Gastroesophageal sphincter (tissue), 3 donors: Measurements from ENCODE around the gene MMADHC.

Experiments
- EP300 ChIP-seq: sonication (generic); formaldehyde crosslinking; IDR thresholded peaks from one replicate; pipeline ENCODE4 v1.6.1; 2017; ENCODE audit warnings: antibody characterized with exemption, mild to moderate bottlenecking
- TF ChIP-seq, protein P1 (sequence below), 4 experiments: fragments of 200-600 bp in 2 of 4; fragments of 450-650 bp in 2 of 4; sonication (generic) in 1 of 4; IDR thresholded peaks; one replicate each; pipeline ENCODE4 v1.5.1; 2017 to 2019; ENCODE audit warnings: antibody characterized with exemption in 4 of 4, mild to moderate bottlenecking in 2 of 4, moderate library complexity in 2 of 4

DNA sequence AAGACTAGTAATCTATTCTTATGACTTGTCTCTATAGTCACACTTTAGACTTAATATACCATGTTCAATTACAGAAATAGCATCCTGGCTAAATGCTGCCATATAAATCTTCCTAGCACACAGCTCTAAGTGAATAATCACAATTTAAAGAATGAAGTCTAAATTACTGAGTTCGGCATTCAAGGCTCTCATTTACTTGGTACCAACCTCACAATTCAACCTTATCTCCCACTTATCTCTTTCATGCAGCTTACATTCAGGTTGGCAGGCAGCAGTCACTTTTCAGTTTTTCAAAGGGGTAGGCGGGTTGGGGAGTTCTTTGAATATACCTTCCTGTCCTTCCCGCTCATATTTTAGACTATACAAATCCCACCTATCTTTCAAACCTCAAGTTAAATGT lies 1.5 kb downstream of the MMADHC start:
- TF ChIP-seq, protein P1, sequence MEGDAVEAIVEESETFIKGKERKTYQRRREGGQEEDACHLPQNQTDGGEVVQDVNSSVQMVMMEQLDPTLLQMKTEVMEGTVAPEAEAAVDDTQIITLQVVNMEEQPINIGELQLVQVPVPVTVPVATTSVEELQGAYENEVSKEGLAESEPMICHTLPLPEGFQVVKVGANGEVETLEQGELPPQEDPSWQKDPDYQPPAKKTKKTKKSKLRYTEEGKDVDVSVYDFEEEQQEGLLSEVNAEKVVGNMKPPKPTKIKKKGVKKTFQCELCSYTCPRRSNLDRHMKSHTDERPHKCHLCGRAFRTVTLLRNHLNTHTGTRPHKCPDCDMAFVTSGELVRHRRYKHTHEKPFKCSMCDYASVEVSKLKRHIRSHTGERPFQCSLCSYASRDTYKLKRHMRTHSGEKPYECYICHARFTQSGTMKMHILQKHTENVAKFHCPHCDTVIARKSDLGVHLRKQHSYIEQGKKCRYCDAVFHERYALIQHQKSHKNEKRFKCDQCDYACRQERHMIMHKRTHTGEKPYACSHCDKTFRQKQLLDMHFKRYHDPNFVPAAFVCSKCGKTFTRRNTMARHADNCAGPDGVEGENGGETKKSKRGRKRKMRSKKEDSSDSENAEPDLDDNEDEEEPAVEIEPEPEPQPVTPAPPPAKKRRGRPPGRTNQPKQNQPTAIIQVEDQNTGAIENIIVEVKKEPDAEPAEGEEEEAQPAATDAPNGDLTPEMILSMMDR (IDR thresholded peaks at IDR 0.05) = no peak
- no peak for TF ChIP-seq EP300
